EH (cell line): ENCODE measurements around the gene NEK5.
"Not testable (repeated sequence)": the region's sequence is repeated elsewhere in the genome, so short reads cannot be mapped to it uniquely, and the experiment has no call there.

Source experiments
- DNase-seq: peaks from one replicate; pipeline ENCODE4 v3.0.0-alpha.2; 2015; ENCODE audit warnings: low read depth

NEK5 gene, protein sequence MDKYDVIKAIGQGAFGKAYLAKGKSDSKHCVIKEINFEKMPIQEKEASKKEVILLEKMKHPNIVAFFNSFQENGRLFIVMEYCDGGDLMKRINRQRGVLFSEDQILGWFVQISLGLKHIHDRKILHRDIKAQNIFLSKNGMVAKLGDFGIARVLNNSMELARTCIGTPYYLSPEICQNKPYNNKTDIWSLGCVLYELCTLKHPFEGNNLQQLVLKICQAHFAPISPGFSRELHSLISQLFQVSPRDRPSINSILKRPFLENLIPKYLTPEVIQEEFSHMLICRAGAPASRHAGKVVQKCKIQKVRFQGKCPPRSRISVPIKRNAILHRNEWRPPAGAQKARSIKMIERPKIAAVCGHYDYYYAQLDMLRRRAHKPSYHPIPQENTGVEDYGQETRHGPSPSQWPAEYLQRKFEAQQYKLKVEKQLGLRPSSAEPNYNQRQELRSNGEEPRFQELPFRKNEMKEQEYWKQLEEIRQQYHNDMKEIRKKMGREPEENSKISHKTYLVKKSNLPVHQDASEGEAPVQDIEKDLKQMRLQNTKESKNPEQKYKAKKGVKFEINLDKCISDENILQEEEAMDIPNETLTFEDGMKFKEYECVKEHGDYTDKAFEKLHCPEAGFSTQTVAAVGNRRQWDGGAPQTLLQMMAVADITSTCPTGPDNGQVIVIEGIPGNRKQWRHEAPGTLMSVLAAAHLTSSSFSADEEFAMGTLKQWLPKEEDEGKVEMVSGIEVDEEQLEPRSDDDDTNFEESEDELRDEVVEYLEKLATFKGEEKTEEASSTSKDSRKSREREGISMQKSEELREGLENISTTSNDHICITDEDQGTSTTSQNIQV

DNA sequence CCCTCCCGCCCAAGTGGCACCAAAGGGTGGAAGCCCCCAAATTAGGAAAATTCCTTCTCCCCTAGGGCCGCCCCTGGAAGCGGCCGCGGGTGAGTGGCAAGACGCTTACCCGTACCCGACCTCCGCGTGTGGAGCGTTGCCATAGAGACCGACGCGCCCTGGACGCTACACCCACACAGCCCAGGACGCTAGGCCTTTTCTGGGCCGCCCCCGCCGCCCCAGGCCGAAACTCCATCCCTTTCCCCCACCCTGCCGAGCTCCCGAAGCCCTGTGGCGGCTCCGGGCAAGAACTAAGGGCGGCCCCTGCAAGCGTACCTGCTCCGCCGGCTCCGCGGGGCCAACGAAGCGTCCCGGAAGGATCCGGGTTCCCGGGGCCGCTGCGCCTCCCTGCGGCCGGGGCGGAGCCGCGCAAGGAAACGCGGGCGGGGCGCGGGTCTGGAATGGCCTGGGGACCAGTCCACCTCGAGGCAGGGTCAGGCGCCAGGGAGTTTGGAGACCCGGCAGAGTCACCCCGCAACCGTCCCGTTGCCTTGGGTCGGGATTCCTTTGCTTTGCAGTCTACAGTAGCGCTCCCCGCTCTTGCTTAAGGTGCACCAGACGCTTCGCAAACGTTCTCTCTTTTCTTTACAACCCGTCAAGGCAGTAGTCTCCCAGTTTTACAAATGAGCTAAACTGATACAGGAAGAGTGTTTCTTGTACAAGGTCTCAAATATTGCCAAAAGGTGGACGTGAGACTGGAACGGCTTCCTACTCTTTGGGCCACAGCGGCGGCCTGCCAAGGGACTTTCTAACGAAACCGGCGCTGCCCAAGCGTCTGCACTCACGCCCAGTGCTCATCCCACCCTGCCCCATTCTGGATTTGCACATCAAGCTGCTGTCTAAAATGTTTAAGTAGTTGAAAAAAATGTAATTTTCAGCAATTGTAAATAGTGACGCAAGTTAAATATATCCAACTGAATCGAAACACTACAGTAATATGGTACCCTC is at the start of gene NEK5:
TSS of gene NEK5 (minus strand) at position 360 of the 987 bp plus-strand sequence. CDS start 1,591 bp downstream, outside the sequence.
- DNase-seq = peak; percentile 60

DNA sequence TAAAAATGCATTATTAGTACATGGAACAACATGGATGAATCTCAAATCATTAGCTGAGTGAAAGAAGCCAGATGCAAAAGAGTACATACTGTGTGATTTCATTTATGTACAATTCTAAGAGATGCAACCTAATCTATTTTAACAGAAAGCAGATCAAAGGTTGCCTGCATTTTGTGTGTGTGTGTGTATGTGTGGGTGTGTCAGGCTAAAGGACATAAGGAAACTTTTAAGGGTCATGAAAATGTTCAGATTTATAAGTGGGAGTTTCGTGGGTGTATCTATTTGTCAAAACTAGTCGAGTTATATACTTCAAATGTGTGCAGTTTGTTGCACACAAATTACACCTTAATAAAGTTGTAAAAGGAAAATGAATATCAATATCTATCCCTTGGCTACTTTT is 48.4 kb upstream of the NEK5 start:
- no peak for DNase-seq

DNA sequence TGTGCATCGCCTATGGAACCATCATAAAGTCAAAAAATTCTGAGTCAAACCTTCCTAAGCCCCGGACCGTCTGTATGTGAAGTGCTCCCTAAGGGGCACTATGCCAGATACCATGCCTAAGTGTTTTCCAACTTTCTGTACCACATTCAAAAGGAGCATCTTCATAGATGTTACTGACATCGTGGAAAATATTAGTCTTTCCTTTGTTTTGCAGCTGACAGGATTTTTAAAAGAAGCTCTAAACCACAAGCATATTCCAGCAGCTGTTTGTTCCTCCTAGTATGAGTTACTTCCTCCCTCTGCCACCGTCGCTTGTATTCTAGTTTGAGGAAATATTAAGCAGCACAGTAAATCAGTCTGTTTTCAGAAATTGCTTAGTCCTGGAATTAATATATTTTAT is 45.1 kb upstream of the NEK5 start:
- DNase-seq = not testable (repeated sequence)

DNA sequence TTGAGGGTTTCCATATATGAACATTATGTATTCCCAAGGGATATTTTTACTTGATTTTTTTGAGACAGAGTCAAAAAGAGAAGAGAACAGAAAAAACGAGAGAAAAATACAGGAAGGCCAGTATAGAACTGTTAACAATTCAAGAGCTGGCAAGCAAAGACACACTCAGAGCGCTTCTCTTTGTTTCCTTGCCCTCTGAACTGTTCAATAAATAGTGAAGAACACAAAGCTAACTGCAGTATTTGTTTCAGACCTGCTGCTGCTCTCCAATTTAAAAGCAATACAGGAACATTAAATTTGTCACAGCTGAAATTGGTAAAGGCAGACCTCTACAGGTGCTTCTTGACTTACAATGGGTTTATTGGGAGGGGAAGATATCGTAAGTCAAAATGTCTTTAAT is 44.5 kb upstream of the NEK5 start:
- DNase-seq = no peak

DNA sequence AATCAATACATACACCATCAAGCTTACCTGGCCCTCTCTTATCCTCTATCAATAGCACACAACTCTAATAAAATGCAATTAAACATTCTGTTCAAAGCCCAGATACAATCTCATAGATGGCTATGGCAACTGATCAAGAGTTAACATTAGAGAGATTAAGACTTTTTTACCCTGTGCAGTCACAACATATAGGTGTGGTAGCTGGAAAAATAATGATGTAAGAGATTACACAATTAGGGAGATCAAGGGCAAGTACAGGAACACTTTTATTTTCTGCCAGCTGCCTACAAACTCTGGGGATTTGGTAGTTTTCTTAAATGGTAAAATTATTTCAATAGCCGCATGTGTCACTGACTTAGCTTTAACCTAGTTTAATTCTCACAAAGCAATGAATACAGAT is 42.8 kb upstream of the NEK5 start:
- DNase-seq = not testable (repeated sequence)

DNA sequence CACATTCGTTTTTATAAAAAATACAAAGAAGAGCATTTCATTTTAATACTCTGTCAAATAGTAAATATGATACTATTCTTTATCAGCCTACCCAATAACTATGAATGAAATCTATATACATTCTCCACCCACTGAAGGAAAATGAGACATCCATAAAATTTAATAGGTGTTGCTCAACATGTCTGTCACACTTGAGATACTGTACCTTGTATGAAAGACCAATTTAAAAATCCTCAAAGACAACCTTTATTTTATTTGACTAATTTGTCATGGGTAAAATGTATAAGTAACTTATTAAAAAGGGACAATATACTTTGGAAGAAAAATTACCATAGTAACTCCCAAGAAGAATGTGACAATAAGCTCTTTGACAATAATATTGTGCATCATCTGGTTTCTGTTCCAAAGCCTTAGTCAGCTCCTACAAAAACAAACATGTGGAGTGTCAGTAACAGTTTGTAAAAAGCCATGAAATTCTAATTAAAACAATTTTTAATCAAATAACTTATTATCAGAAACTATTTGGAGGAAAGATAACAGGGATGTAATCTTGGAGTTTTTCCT is 42.0 kb upstream of the NEK5 start:
- DNase-seq = peak; percentile 13

DNA sequence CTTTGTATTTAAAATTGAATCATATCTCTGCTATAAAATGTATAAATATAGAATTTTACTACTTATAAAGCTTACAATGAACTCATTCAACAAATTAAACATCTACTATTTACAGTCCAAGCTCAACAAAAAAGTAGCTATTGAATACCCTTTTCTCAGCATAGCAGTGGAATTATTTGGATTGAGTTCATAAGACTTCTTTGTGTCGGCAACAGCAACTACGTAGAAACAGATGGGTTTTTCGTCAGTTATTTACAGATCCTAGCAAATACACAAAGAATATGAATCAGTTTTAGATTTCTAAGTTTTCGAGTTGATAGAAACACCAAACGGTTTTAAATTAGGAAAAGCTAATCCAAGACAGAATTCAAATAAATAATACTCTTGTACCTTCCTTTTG is 41.0 kb upstream of the NEK5 start:
- no peak for DNase-seq

DNA sequence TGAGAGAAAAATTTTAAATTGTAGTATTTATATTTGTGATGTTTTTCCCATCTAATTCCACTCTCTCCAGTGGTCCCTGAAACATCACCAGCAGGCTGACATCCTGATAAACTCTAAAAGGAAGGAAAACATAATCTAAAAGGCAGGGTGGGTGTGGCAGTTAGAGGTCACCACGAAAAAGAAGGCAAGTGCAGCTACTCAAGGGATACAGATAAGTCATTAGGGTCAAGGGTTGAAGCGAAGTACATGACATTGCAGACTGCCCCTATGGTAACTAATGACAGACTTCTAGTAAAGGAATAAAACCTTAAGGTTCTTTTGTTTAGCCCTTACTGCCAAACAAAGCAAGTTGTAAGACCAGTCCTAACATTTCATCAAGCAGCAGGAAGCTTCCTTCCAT is 36.5 kb upstream of the NEK5 start:
- no peak for DNase-seq

DNA sequence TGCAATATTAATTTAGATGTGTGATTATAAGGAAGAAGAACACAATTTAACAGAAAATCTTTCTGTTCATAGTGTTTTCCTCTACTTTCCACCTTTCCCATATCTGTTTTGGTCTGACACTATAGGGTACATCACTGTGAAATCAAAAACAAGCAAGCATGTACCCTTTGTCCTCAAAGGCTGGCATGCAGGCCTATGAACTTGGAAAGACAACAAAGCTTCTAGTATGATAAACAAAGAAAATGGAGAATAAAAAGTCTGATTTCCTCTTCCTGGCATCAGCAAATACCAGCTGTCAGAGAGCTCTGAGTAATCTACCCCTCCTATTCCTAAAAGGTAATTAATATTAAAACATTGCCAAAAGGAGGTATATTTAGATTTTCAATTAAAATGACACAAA is 36.1 kb upstream of the NEK5 start:
- no peak for DNase-seq

DNA sequence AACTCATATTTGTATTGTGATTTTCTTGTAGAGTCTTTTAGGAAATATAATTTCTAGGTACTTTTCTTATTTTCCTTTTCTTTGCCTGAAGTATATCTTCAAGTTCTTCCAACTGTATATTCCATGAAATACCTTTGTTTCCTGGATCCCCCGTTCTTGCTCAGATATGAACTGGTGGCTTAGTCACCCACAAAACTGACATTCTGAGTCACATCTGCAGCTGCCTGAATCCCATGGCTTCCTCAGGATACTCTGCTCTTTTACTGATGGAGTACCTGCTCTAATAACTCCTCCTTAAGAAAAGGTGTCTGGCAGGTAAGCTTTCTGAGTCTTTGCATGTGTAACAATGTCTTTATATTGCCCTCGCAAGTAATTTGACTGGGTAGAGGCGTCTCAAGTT is 35.0 kb upstream of the NEK5 start:
- DNase-seq = peak; percentile 1

DNA sequence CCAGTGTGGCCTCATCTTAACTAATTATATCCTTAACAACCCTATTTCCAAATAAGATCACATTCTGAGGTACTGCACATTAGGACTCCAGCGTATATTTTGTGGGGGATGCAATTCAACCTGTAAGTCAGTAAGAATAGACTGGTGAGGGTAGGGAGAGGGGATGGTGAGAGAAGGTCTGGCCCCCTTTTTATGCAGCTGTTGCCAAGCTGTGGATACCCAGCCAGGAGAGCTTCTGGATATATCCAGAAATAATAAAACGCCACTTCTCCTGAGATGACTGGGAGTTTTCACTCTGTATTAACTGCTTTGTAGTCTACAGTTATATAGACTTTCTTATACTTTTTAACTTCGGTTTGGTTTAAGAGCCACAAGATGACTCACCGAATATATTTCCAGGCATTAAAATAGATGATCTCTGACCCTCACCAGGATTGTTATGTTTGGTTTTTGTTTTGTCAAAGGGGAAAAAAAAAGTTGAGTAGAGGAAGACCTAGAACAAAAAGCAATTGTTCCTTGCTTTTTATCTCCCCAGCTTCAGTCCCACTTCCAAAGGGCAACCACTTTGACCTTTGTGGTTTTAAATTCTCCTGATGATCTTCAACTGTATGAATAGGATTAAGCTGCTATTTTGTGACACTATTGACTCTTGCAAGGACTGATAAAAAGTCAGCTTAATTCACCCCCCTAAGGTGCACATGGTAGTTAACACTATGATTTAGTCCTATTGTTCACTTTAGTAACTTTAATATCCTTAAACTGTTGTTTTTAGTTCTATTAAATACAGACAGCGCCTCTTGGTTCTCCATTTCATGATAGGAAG is 33.6 kb upstream of the NEK5 start:
- peak; percentile 69 for DNase-seq

DNA sequence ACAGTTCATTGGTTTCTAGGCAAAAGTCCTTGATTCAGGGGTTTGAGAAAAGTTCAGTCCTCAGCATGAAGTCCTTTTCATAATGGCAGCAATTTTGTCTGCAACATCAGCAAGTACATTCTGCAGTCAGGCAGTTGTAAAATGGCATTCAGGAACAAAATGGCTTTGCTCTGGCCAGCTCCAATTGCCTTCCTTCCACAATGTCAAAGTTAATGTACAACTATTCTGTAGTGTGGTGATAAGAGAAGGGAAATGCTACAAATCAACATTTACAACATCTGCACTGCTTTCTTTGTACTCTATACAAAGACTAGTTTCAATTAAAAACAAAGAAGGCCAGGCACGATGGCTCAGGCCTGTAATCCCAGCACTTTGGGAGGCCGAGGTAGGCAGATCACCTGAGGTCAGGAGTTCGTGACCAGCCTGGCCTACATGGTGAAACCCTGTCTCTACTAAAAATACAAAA is 32.3 kb upstream of the NEK5 start:
- DNase-seq = no peak

DNA sequence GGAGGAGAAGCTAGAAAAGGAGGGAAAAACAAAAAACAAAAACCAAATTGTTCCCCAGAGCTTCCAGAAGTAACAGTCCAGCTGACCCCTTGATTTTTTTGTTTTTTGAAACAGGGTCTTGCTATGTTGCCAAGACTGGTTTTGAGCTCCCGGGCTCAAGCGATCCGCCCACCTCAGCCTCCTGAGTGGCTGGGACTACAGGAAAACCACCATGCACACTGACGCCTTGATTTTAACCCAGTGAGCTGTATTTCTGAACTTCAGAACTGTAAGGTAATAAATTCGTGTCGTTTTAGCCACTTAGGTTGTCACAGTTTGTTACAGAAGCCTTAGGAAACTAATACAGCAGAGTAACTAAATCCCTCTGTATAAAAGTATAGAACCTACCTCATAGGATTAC is 31.6 kb upstream of the NEK5 start:
- DNase-seq = no peak

DNA sequence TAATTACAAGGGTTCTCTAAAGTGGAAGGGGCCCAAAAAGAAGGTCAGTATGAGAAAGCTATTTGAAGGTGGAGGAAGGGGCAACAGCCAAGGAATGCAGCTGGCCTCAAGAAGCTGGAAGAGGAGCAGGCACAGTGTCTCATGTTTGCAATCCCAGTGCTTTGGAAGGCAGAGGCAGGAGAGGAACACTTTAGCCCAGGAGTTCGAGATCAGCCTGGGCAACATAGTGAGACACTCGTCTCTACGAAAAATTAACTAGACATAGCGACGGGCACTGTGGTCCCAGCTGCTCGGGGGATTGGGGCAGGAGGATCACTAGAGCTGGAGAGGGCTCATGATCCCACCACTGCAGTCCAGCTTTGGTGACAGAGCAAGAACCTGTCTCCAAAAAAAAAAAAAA is 31.2 kb upstream of the NEK5 start:
- no peak for DNase-seq

DNA sequence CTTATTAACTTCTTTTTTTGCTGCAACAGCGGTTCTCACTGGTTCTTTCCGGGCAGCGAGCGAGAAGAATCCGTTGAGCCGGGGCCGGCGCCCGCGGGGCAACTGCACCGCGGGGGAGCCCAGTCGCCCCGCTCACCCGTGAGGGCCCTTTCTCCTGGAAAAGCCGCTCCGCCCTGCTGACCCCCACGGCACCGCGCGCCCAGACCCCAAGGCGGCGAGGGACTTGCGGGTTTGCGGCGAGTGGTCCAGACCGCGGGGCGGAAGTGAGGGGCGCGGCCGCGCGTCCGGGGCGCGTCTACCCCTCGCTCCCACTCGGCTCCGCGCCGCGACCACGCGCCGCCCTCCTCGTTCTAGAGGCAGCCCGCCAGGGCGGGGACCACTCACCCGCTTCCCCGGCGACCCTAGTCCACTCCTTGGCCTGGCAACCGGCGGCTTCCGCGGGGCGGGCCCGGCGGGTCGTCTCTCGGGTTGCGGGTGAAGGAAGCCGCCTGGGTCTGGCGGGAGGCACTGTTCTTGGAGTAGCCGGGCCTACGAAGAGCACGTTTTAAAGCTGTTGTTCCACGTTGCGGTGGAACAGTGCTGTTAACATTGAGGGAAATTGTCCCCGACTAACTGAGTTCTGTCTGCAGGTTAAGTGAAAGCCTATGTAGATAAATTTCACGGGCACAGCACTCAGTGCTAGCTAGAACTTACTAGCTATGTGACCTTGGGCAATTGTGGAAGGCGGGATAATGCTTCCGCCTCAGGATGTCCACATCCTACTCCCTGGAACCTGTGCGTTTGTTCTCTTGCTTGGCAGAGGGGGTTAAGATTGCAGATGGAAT is 30.5 kb upstream of the NEK5 start, which contains the start of gene NEK3:
TSS of gene NEK3 (minus strand) at position 439 of the 824 bp plus-strand sequence. CDS start 3,406 bp downstream, outside the sequence.
- peak; percentile 61 for DNase-seq

DNA sequence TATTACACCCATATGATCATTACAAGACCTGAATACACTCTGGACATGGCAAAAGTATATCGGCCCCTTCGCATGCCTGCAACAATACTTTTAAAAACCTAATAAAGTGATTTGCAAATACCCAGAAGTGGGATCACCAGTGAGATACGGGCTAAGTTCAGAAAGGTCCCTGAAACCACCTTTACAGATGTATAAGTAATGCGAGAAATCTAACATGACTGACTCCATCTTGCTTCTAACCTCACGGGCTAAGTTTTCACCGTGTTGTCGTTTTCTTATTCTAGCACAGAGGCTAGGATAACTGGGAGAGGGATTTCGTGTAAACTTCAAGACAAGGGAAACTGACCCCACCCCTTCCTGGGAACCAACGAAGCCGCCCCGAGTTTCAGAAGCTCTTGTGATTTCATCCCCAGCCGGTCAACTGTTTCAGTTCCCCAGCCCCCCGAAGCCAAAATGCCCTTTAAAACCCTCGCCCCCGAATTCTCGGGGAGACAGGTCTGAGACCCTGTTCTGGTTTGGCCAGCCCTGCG is 29.8 kb upstream of the NEK5 start:
- peak; percentile 55 for DNase-seq

DNA sequence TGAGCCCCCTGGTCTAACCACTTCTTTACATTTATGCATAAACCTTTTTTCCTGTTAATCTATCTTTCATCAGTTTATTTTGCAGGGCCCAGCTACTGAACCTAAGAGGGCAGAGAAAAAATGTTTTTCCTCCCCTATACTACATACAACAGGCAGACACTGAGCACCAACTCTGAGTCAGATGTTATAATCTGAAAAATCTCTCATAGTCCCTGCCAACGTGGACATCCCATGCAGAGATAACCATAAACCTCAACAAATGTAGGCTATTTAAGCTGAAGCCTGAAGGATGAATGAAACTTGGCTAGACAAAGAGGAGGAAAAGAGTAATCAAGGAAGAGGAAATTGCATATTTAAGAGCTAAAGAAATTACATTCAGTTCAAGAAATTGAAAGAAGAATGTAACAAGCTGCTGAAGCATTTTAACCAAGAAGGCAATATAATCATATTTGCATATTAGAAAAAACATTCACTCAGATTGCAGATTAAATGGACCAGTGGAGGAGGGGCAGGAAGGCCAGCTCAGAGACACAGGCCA is 27.9 kb upstream of the NEK5 start:
- DNase-seq = peak; percentile 73

DNA sequence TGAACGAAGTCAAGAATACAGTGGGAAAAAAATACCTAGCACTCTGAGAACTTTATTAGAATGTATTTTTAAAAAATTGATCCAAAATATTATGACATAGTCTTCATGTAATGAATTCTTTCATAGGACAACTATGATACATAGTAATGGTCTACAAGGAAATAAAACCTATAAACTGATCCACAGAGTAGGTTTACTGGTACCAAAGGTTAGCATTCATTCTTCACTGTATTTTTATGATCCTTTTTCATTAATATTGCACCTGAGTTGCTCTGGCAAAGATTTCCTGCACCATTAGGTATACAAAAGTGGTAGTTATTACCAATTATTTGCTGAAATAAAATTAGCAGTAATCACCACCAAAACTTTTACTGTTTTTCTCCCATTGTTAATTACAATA is 26.3 kb upstream of the NEK5 start:
- DNase-seq = no peak

DNA sequence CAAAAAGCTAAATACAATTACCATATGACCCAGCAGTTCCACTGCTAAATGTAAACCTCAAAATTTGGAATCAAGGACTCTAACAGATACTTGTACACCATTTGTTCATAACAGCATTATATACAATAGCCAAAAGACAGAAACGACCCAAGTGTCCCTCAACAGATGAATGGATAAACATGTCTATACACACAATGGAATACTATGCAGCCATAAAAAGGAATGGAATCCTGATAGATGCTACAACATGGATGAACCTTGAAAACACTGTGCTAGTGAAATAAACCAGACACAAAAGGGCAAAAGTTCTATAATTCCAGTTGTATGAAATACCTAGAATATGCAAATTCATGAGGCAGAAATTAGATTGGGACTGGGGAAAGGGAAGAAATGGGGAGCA is 18.4 kb upstream of the NEK5 start:
- no peak for DNase-seq
